ENCODE measurements around the gene SLC25A42. TPM values are rescaled to one million over a fixed set of nuclear protein-coding genes. Genes with fewer than 3 reads are reported as not detected.
A peak's percentile ranks its signal among the peaks of the same experiment; 100 is the strongest.
"Not testable (repeated sequence)": the region's sequence is repeated elsewhere in the genome, so short reads cannot be mapped to it uniquely, and the experiment has no call there.

Gene SLC25A42
- total RNA-seq, 1 donor from 2014 or later: 3.7 TPM

DNA sequence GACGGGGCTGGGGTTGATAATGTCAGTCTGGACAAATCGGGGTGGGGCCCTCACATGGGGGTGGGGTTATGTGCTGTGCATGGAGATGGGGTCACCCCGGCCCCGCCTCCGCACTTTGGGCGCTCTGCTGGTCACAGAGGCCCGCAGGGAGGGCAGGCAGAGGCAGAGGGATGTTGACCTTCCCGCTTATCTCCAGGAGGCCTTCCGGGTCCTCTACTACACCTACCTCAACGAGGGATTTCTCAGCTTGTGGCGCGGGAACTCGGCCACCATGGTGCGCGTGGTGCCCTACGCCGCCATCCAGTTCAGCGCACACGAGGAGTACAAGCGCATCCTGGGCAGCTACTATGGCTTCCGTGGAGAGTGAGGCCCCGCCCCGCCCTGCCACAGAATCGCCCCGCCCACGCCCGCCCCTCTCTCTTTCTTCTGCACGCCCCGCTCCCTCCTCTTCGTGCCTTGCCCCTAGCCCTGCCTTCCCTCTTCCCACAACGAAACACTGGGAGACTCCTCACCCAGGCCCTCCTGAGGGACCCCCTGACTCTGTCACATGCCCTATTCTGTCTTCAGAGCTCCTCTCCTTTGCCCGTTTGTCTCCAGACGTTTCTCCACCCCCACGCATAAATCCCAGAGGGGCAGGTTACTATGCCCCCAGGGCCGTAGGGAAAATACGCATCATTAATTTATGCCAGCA, 41.7 kb downstream of the SLC25A42 start:
- DNase-seq (ENCODE audit: low read depth in 2 of 2): peak in 1 of 2 donors; percentile 45

DNA sequence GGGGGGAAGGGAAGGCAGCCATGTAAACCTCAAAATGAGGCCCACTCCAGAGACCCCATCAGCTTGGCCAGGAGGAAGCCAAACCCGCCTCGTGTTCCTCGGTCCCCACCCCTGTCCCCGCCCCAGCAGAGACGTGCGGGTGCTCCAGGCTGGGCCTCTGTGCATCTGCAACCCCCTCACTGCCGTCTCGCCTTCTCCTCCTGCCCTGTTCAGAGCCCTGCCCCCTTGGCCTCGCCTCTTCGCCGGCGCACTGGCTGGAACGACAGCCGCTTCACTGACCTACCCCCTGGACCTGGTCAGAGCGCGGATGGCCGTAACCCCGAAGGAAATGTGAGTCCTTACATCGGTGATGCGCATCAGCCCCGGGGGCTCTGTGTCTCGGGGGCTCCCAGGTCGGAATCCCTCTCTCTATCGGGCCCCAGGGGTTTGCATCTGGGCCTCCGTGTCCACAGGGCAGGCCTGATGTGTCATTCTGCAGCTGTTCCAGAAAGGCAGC, 42.3 kb downstream of the SLC25A42 start:
- no peak for DNase-seq (ENCODE audit: low read depth in 2 of 2)

DNA sequence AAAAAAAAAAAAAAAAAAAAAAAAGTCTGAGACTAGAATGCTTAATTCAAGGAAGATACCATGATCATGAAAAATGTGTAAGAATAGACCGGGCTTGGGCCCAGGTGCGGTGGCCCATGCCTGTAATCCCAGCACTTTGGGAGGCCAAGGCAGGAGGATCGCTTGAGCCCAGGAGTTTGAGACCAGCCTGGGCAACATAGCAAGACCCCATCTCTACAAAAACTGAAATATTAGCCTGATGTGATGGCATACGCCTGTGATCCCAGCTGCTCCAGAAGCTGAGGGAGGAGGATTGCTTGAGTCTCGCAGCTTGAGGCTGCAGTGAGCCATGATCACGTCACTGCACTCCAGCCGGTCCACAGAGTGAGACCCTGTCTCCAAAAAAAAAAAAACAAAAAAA, 43.1 kb downstream of the SLC25A42 start:
- DNase-seq (ENCODE audit: low read depth in 2 of 2): not testable (repeated sequence)

DNA sequence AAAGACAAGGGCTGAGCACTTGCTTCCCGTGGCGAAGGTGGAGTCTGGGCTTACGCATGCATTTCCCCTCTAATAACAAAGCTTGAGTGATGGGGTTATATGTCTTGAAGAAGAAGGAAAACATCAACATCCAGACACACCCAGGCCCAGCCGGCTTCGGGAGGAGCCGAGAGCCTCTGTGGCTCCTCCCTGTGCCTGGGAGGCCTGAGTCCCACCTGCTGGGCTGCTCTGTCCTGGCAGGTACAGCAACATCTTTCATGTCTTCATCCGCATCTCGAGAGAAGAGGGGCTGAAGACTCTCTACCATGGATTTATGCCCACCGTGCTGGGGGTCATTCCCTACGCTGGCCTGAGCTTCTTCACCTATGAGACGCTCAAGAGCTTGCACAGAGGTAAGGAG, 43.9 kb downstream of the SLC25A42 start:
- DNase-seq (ENCODE audit: low read depth in 2 of 2): no peak

DNA sequence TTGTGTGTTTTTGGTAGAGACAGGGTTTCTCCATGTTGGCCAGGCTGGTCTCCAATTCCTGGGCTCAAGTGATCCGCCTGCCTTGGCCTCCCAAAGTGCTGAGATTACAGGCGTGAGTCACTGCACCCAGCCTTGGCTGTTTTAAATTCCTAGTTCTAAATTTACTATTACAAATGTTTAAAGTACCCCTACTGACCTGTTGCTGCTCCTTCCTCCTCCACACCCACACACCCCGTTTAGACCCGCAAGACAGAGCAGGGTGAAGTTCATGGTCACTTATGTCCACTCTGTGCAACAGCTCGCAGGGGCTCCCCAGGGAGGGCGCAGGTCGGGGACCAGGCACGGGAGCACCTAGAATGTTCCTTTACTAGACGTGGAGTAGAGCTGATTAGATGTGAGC, 45.8 kb downstream of the SLC25A42 start:
- no peak for DNase-seq (ENCODE audit: low read depth in 2 of 2)

DNA sequence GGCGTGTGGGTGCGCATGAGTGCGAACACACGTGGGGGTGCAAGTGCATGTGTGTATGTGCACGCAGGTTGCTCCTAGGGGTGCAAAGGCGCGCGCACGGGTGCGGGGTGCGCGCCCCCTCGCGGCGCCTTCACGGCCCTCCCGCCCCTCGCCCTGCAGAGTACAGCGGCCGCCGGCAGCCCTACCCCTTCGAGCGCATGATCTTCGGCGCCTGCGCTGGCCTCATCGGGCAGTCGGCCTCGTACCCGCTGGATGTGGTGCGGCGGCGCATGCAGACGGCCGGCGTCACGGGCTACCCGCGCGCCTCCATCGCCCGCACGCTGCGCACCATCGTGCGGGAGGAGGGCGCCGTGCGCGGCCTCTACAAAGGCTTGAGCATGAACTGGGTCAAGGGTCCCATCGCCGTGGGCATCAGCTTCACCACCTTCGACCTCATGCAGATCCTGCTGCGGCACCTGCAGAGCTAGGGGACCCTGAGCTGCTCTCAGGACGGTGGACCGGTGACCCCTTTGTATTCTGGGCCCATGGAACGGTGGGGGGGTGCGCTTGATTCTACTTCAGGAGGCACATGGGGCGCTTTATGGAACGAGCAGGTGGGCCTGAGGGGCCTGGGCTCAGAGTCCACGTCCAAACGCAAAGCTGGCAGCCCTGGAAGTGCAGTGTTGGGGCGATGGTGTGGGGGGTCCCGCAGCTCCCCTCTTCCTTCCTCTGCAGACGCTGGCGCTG, 46.8 kb downstream of the SLC25A42 start:
- peak in 1 of 2 donors; percentile 45 for DNase-seq (ENCODE audit: low read depth in 2 of 2)

DNA sequence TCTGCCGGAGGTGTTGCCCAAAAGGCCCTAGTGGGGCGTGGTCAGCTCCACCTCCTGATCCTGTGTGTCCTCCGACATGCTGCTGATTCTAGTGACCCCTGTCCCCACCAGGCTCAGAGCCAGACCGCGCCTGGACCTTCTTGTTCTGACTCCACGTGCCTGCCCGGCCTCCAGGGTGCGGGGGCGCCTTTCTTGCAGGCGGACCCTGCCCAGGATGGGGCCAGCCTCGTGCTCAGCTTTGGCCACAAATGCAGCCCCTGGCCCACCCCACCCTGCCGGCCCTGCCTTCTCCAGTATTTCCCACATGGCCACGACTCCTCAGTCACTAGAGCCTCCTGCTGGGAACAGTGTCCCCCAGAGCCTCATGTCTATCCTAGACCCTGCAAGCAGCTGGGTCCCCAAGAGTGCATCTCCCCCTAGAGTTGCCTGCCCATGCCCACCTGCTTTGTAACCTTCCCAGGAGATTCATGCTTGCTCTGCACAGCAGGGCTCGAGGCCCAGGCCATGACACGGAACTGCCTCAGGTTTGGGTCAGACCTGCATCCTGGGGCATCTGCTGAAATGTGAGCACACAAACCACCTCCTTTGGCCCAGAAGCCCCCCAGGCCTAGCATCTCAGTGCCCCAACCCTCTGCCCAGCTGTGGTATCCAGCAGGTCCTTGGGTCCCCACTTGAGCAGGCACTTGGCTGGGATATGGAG, 47.5 kb downstream of the SLC25A42 start:
- DNase-seq (ENCODE audit: low read depth in 2 of 2): no peak

DNA sequence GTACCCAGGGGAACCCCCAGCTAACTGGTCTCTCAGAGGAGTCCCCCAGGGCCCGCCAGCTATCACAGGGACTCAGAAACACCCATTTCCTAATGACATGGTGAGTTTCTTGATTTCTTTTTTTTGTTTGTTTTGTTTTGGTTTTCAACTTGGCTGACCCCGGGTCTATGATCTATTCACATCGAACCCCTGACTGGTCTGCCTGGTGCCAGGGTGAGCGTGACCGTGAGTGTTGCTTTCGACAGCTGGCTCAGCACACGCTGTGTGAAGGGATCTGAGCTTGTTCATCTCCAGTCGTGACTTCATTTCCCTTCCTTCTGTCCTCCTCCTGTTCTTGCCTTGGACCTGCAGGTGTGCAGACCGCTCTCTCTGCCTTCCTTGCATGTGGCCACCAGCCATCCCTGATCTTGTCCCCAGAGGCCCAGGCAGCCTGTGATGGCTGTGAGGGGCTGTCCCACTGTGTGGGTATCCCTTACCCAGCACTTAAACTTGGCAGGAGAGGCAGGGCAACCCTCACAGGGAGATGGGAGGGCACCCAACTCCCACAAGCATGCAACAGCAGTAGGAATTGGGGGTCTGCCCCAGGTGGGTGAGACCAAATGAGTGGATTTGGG, 48.3 kb downstream of the SLC25A42 start:
- no peak for DNase-seq (ENCODE audit: low read depth in 2 of 2)

DNA sequence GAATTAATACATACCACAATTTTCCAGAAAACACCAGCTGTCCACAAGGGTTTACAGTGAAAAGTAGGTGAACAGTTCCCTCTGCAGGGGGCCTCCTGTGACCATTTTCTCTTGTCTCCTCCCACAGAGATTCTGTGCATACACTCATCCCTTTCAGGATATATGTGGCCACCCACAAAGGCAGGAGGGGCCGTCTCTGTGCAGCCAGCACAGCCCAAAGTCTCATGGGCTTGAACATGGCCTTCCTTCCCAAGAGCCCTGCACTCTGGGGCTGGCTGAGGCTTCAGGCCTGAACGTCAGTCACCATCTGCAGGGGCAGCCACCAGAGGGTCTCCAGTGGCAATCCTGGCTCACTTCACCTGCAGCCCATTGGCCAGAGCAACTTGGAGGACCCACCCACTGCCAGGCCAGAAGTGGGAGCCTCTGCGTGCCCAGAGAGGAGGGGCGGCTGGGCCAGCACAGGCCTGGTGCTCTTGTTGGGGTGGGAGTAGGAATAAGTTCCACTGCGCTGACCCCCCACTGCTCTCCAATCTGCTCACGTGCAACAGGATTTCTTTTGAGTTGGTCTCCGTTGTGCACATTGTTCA, 49.3 kb downstream of the SLC25A42 start:
- DNase-seq (ENCODE audit: low read depth in 2 of 2): no peak

DNA sequence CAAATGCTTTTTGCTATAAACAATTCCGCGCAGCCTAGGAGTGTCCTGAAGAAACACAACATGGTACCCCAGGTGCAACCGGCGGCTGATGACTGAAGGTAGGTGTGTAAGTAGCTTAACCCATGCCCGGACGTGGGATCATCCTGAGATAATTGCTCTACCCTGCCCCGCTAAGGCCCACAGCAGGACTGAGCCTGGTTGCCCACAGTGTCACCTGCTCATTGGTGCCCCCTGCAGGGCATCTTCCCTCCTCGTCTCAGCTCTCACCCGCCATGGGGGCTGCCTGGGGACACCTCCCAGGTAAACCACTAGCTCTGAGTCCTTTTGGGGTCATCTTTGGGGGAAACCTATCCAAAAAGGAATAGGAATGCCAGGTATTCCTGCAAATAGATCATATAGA, 52.2 kb downstream of the SLC25A42 start:
- peak in 1 of 2 donors; percentile 45 for DNase-seq (ENCODE audit: low read depth in 2 of 2)

DNA sequence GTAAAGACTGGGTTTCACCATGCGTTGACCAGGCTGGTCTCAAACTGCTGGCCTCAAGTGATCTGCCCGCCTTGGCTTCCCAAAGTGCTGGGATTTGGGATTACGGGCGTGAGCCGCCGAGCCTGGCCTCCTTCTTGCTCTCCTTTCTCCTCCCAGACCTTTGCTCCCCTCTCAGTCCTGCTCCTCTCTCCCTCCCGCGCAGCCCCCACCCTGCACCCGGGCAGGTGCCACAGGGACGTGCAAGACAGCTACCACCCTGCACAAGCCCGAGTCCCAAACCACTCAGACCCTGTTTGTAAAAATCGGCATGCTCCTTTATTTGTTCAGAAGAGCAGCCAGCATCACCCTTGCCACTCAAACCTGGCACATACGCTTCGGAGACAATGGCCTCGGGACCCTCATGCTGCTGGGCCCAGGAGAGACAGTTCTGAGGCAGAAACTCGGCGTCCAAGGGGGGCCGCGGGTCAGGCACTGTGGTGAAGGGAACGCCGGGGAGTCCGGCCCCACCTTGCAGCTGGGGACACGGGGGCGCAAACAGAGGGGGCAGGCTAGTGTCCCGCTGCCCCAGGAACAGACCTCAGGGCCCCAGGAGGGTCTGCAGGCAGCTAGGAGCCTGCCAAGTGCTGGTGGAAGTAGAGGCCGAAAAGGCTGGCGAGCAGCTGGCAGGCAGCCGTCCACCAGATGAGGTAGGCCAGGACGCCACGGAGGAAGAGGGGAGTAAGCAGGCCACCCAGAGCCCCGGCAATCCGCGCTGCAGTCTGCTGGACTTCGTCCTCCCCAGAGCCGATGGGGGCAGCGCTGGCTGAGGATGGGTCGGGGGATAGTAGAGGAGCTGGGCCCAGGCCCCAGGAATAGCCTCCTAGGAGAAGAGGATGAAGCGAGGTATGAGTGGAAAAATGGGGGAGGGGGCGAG, 55.8 kb downstream of the SLC25A42 start:
- no peak for DNase-seq (ENCODE audit: low read depth in 2 of 2)

DNA sequence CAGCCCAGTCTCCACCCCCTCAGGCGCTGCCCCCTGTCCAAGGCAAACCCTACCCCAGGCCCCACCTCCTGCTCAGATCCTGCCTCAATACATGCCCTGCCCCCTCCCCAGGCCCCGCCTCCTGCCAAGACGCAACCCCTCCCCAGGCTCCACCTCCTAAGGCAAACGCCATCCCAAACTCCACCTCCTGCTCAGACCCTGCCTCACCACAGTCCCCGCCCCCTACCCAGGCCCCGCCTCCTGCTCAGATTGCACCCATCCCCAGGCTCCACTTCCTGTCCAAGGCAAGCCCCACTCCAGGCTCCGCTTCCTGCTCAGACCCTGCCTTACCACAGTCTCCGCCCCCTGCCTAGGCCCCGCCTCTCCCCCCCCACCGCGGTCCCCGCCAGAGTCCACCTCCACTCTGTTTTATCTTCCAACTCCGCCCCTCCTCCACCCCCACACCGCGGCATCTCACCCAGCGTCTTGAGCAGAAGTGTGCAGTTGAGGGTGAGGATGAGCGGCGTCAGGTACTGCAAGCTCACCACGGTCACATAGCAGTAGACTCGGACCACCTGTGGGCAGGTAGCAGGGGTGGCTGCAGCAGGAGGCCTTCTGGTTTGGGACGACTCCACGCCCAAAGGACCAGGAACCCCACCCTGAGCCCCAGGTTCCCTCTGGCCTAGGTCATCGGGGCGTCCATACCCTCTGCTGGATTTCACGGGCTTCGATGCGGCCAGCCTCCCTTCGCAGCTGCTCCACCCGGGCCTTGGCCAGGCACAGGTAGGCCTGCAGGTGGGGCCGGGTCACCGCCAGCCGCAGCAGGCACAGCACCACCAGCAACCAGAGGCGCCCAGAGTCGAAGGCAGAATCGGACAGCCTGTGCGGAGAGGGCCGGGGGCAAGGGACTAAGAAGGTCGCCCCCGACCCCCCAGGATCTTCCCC, 56.8 kb downstream of the SLC25A42 start:
- DNase-seq (ENCODE audit: low read depth in 2 of 2): peak in 1 of 2 donors; percentile 36

DNA sequence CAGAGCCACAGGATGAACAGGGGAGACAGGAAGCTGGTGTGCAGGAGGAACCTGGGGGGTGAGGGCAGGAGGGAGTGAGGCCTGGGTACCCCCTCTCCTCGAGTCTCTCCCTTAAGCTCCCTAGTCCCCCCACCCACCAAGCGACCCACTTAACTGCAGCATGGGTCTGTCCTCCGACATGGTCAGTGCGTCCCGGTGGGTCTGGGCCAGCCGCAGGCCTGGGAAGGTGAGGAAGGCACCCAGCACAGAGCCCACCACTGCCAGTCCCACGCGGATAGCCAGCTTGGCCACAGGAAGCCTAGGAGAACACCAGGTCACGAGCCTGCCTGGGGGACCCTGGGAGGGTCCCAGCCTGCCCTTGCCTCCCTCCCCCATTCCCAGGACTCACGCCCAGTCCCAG, 57.6 kb downstream of the SLC25A42 start:
- DNase-seq (ENCODE audit: low read depth in 2 of 2): no peak

DNA sequence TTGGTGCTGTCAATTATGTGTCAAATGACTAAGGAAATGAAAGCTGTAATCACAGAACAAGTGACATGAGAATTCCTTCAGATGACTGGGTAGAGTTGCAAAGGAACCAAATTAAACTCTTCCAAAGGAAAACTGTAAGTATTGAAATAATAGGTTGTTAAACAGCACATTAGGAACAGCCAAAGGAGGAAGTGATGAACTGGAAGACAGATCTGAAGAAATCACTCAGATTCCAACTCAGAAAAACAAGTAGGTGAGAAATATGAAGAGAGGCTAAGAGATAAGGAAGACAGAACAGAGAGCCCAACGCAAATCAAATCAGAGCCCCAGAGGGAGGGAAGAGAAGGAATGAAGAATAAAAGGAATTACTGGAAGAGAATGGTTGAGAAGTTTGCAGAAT, 59.1 kb downstream of the SLC25A42 start:
- DNase-seq (ENCODE audit: low read depth in 2 of 2): no peak

DNA sequence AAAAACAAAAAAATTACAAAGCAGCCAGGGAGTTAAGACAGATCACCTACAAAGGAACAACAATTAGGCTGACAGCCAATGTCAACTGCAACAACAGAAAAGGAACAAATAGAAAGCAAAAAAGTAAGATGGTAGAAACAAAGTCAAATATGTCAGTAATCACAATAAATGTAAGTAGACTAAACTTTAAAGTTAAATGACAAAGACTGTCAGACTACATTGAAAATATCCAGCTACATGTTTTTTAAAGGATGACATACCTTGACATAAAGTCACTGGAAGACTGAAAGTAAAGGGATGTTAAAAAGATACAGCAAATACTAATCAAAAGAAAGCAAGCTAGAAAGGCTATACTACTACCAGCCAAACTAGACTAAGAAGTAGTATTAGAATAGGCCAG, 59.6 kb downstream of the SLC25A42 start:
- DNase-seq (ENCODE audit: low read depth in 2 of 2): no peak

DNA sequence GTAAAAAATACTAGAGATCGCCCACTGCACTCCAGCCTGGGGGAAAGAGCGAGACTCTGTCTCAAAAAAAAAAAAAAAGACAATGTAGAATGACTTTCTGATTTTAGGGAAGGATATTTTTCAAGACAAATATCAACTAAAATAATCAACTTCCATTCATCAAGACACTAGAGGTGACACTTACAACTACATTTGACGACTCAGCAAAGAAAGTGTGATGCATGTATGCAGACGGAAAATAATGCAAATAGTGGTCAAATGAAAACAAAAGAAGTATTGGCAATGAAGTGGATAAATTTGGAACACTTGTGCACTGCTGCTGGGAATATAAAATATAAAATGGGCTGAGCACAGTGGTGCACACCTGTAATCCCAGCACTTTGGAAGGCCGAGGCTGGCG, 62.3 kb downstream of the SLC25A42 start:
- no peak for DNase-seq (ENCODE audit: low read depth in 2 of 2)

DNA sequence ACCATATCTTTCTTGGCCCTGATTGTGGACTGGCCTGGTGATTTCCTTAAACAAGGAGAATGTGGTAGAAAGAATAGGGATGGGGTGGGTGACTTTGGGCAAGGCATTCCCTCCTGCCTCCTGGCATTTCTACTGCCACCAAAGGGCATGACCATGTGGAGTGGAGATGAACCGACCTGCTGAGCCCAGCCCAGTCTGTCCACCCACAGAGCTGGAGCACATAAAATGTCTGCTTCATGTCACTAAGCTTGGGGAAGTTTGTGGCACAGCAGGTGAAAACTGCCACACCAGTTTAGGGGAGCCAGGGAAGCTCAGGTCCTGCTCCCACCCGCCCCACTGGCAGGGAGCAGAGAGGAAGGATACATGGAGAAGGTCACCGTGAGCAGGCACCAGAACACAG, 68.2 kb downstream of the SLC25A42 start:
- DNase-seq (ENCODE audit: low read depth in 2 of 2): no peak

DNA sequence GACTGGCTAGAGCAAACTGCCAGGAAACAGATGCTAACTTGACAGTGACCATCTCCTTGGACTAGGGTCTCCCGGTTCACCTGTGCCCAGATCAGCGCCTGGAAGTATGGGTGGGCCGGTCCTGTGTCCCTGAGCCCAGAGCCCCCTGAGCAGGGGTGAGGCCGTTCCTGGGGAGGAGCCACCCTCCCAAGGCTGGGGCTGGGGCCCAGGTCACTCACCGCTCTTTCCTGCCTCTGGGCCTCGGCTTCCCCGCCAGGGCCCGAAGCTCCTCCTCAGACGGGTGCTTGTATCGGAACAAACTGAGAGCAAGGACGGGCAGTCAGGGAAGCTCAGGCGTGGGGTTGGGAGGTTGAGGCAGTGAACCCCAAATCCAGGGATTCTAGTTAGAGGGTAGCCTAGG, 69.1 kb downstream of the SLC25A42 start:
- no peak for DNase-seq (ENCODE audit: low read depth in 2 of 2)

DNA sequence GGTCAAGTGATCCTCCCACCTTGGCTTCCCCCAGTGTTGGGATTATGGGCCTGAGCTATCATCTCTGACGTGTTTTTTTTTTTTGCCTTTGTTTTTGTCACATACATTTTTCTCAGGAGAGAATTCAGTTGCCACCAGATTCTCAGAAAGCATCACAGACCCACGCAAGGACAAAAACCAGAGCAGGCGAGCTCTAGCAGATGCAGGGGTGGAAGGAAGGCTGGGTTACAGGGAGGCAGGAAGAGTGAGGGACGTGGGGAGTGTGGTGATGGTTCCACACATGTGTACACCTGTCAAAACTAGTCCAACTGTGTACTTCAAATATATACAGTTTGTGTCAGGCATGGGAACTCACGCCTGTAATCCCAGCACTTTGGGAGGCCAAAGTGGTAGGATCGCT, 70.2 kb downstream of the SLC25A42 start:
- no peak for DNase-seq (ENCODE audit: low read depth in 2 of 2)

Measured in dermis microvascular lymphatic vessel endothelial cell (primary cell).